Ovary (tissue), 3 donors: Measurements from ENCODE around the gene POLR3H.

Experiments
- CTCF ChIP-seq, 3 donors: fragments of 450-650 bp in 2 of 3; fragments of 200-600 bp in 1 of 3; IDR thresholded peaks; one replicate each; pipeline versions ENCODE4 v1.5.1 to v1.8.0; 2016 to 2022; ENCODE audit warnings: antibody characterized with exemption in 3 of 3, mild to moderate bottlenecking in 1 of 3
- EP300 ChIP-seq: sonication (generic); formaldehyde crosslinking; IDR thresholded peaks from one replicate; pipeline ENCODE4 v1.6.1; 2017; ENCODE audit warnings: antibody characterized with exemption
- POLR2A ChIP-seq: fragments of 450-650 bp; IDR thresholded peaks from one replicate; pipeline ENCODE4 v1.6.1; 2017; ENCODE audit warnings: antibody characterized with exemption, mild to moderate bottlenecking, moderate library complexity
- donor health status: DM: no; HTN: no; CAD: no.

- TF ChIP-seq POLR2A, result no peak
- no peak for TF ChIP-seq EP300
- no peak for TF ChIP-seq CTCF (IDR thresholded peaks at IDR 0.05)
Measured at GRCh38 chr22:41585898-41586297, 41.6 kb upstream of the POLR3H start.
